Trophoblast cell (in vitro differentiated cells and primary cell): ENCODE data around the gene ANKRD16.

Experiments used
- DNase-seq, 2 donors: peaks; one replicate each; pipeline ENCODE4 v3.0.0-alpha.2; 2016
- H2AFZ ChIP-seq: 2 replicates; pipeline ENCODE4 v1.6.1; 2013; ENCODE audit warnings: low read length, moderate library complexity, mild to moderate bottlenecking; ENCODE audit not compliant: insufficient read depth, poor library complexity
- H2AK5ac ChIP-seq: 2 replicates; pipeline ENCODE4 v1.6.1; 2013; ENCODE audit warnings: mild to moderate bottlenecking, low read length
- H2BK120ac ChIP-seq: 2 replicates; pipeline ENCODE4 v1.6.1; 2013; ENCODE audit warnings: low read length, mild to moderate bottlenecking, moderate library complexity; ENCODE audit not compliant: insufficient read depth, poor library complexity
- H2BK12ac ChIP-seq: 2 replicates; pipeline ENCODE4 v1.6.1; 2013; ENCODE audit warnings: mild to moderate bottlenecking, low read length, moderate library complexity
- H2BK5ac ChIP-seq: 2 replicates; pipeline ENCODE4 v1.6.1; 2013; ENCODE audit warnings: low read length, low read depth, moderate library complexity, mild to moderate bottlenecking; ENCODE audit not compliant: poor library complexity
- H3K14ac ChIP-seq: 2 replicates; pipeline ENCODE4 v1.6.1; 2013; ENCODE audit warnings: mild to moderate bottlenecking, low read length
- H3K18ac ChIP-seq: 2 replicates; pipeline ENCODE4 v1.6.1; 2013; ENCODE audit warnings: mild to moderate bottlenecking, low read length
- H3K23ac ChIP-seq: 2 replicates; pipeline ENCODE4 v1.6.1; 2013; ENCODE audit warnings: low read length
- H3K27ac ChIP-seq: 2 replicates; pipeline ENCODE4 v1.5.1; 2013; ENCODE audit warnings: low read depth, mild to moderate bottlenecking, inconsistent platforms, low read length, moderate library complexity
- H3K27me3 ChIP-seq: 2 replicates; pipeline ENCODE4 v1.6.1; 2013; ENCODE audit warnings: inconsistent platforms, mild to moderate bottlenecking, low read length, moderate library complexity; ENCODE audit not compliant: insufficient read depth
- H3K36me3 ChIP-seq, 2 experiments: 1 replicate in 1 of 2; 2 replicates in 1 of 2; pipeline ENCODE4 v1.6.1; 2013; ENCODE audit warnings: low read length in 2 of 2, mild to moderate bottlenecking in 2 of 2, moderate library complexity in 1 of 2; ENCODE audit not compliant: insufficient read depth in 2 of 2, control insufficient read depth in 1 of 2
- H3K4ac ChIP-seq: 2 replicates; pipeline ENCODE4 v1.6.1; 2013; ENCODE audit warnings: low read depth, mild to moderate bottlenecking, low read length, moderate library complexity
- H3K4me1 ChIP-seq, 2 experiments: 1 replicate in 1 of 2; 2 replicates in 1 of 2; pipeline ENCODE4 v1.6.1; 2013; ENCODE audit warnings: low read length in 2 of 2, mild to moderate bottlenecking in 2 of 2, moderate library complexity in 1 of 2; ENCODE audit not compliant: insufficient read depth in 2 of 2, control insufficient read depth in 1 of 2
- H3K4me2 ChIP-seq: 2 replicates; pipeline ENCODE4 v1.6.1; 2013; ENCODE audit warnings: inconsistent platforms, mild to moderate bottlenecking, low read length, moderate library complexity
- H3K4me3 ChIP-seq: 2 replicates; pipeline ENCODE4 v1.5.1; 2013; ENCODE audit warnings: mild to moderate bottlenecking, low read depth, low read length, inconsistent platforms
- H3K79me1 ChIP-seq: one replicate; pipeline ENCODE4 v1.6.1; 2013; ENCODE audit warnings: low read length
- H3K79me2 ChIP-seq: 2 replicates; pipeline ENCODE4 v1.6.1; 2013; ENCODE audit warnings: low read length, mild to moderate bottlenecking; ENCODE audit not compliant: control insufficient read depth, insufficient read depth, poor library complexity
- H3K9ac ChIP-seq: 2 replicates; pipeline ENCODE4 v1.6.1; 2013; ENCODE audit warnings: mild to moderate bottlenecking, low read length
- H3K9me3 ChIP-seq: 2 replicates; pipeline ENCODE4 v1.6.1; 2013; ENCODE audit warnings: low read depth, mild to moderate bottlenecking, control low read depth, inconsistent platforms, low read length; ENCODE audit not compliant: insufficient read depth
- H4K12ac ChIP-seq: 2 replicates; pipeline ENCODE4 v1.6.1; 2013; ENCODE audit warnings: low read depth, mild to moderate bottlenecking, low read length, moderate library complexity
- H4K8ac ChIP-seq: 2 replicates; pipeline ENCODE4 v1.6.1; 2013; ENCODE audit warnings: low read depth, mild to moderate bottlenecking, low read length, moderate library complexity
- H4K91ac ChIP-seq: one replicate; pipeline ENCODE4 v1.6.1; 2013; ENCODE audit warnings: low read depth, mild to moderate bottlenecking, low read length, moderate library complexity
- WGBS: extraction: QIAGEN DNeasy Blood & Tissue Kit; methylation state at CpG from one replicate; pipeline ENCODE4 v1.1.7; 2013; ENCODE audit warnings: missing lambda C conversion rate; ENCODE audit not compliant: insufficient read length, insufficient coverage; ENCODE audit errors: extremely low coverage; 5-methylcytosine and 5-hydroxymethylcytosine counted together

Gene ANKRD16

DNA sequence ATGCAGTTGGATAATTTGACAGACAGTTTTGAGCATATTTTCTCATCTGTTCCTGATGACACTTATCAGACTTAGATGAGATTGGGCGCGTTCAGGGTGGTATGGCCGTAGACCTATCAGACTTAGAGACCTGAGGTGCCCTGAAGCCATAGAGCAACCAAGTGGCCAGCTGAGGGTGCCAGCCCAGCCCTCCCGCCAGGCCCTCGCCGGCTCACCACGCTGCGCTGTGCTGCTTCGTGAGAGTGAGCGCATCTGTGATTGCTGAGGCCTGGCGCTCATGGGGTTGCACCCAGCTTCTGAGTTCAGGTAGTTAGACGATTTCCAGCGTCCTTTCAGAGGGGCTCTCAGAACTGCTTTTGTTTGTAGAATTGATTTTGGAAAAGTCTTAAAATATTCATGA lies 10.6 kb upstream of the ANKRD16 start:
- peaks cover 14% of the 10 kb centered on the region in 2 experiments for H3K36me3 ChIP-seq
- H3K79me2 ChIP-seq, result peaks cover 4% of the 10 kb centered on the region
- H3K4me1 ChIP-seq, result no peaks in the 10 kb centered on the region
- H2AFZ ChIP-seq, result no peak overlapping the region
- no peak overlapping the region for H3K14ac ChIP-seq
- DNase-seq, result no peak
- H3K27me3 ChIP-seq, result no peaks in the 10 kb centered on the region
- no peak overlapping the region for H3K23ac ChIP-seq
- H4K12ac ChIP-seq, result no peak overlapping the region
- no peak overlapping the region for H3K27ac ChIP-seq
- no peak overlapping the region for H4K8ac ChIP-seq
- H3K18ac ChIP-seq, result no peak overlapping the region
- no peak overlapping the region for H2BK5ac ChIP-seq
- no peak overlapping the region for H2BK120ac ChIP-seq
- no peaks in the 10 kb centered on the region for H3K79me1 ChIP-seq
- peaks cover 2% of the 10 kb centered on the region for H3K9me3 ChIP-seq
- no peak overlapping the region for H4K91ac ChIP-seq
- H3K4ac ChIP-seq, result no peak overlapping the region
- no peak overlapping the region for H3K4me2 ChIP-seq
- no peak overlapping the region for H2BK12ac ChIP-seq
- no peak overlapping the region for H2AK5ac ChIP-seq
- H3K4me3 ChIP-seq, result no peak overlapping the region
- whole genome bisulfite sequencing, result no CpG with 5 or more reads among the region's 13 CpGs
- no peak overlapping the region for H3K9ac ChIP-seq

DNA sequence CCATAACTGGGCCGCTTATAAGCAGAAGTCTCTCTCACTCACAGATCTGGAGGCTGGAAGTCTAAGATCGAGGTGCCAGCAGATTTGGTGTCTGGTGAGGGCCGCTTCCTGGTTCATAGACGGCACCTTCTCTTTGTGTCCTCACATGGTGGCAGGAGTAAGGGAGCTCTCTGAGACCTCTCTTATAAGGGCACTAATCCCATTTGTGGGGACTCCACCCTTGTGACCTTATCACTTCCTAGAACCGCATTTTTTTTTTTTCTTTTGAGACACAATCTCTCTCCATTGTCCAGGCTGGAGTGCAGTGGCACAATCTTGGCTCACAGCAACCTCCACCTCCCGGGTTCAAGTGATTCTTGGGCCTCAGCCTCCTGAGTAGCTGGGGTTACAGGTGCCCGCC lies 8.5 kb upstream of the ANKRD16 start:
- H2BK5ac ChIP-seq, result no peak overlapping the region

DNA sequence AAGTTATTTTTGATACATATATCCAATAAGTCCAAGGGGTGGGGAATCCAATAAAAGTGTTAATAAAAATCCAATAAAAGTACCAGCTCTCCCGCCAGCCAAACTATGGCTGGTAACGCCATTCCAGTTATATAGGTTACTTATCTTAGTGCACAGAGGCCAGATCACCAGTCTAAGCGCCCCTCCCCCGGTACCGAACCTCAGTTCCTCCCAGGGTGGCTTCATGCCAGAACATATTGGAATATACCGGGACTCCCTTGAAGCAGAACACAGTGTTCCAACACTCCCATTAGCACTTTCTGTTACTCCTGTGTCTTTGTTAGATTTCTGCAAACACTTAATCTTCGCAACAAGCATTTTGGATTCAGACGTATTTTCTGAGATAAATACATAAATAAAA lies 7.8 kb upstream of the ANKRD16 start:
- Histone ChIP-seq H4K12ac (no peak overlapping the region), H4K91ac (no peak overlapping the region), H3K9me3 (peaks cover 2% of the 10 kb centered on the region), H3K18ac (no peak overlapping the region), H3K36me3 (peaks cover 20 to 24% of the 10 kb centered on the region in 2 experiments), H3K27ac (no peak overlapping the region), H3K79me2 (peaks cover 4% of the 10 kb centered on the region), H2BK12ac (no peak overlapping the region), H2BK5ac (no peak overlapping the region), H3K4me1 (no peaks in the 10 kb centered on the region), H2AK5ac (no peak overlapping the region), H3K23ac (no peak overlapping the region), H3K9ac (no peak overlapping the region), H2BK120ac (no peak overlapping the region), H3K14ac (no peak overlapping the region), H3K4me3 (no peak overlapping the region), H3K79me1 (no peaks in the 10 kb centered on the region), H3K4me2 (no peak overlapping the region), H3K4ac (no peak overlapping the region), H4K8ac (no peak overlapping the region), H2AFZ (no peak overlapping the region), H3K27me3 (no peaks in the 10 kb centered on the region)
- no CpG with 5 or more reads among the region's 8 CpGs for WGBS
- DNase-seq, result no peak

More for the DNA sequence above, 8.5 kb upstream of the ANKRD16 start:
- Histone ChIP-seq H3K14ac (no peak overlapping the region), H3K4me1 (no peaks in the 10 kb centered on the region), H3K79me1 (no peaks in the 10 kb centered on the region), H4K12ac (no peak overlapping the region), H2BK12ac (no peak overlapping the region), H4K91ac (no peak overlapping the region), H3K36me3 (peaks cover 20 to 24% of the 10 kb centered on the region in 2 experiments), H3K27ac (no peak overlapping the region), H3K23ac (no peak overlapping the region), H4K8ac (no peak overlapping the region), H2AFZ (no peak overlapping the region), H3K4me2 (no peak overlapping the region), H3K9me3 (peaks cover 2% of the 10 kb centered on the region), H3K18ac (peak overlapping the region; percentile 34), H2BK120ac (no peak overlapping the region), H3K4ac (no peak overlapping the region), H3K9ac (no peak overlapping the region), H3K4me3 (no peak overlapping the region), H3K79me2 (peaks cover 4% of the 10 kb centered on the region), H3K27me3 (no peaks in the 10 kb centered on the region), H2AK5ac (no peak overlapping the region)
- DNase-seq, result no peak
- WGBS, result no CpG with 5 or more reads among the region's 7 CpGs

DNA sequence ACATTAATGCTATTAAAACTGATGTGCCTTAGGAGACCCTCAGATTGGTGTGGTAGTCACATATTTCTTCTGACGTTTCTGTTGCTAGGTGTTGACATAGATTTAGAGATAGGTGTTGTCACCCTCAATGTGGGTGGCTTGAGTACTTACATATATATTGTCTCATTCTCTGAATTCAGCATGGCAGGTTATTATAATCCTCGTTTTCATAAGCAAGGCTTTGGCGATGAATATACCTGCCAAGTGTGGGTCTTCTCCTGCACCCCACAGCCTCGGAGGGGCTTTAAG lies 7.3 kb upstream of the ANKRD16 start:
- no peak overlapping the region for H3K18ac ChIP-seq
- no peak overlapping the region for H3K9ac ChIP-seq
- H3K4ac ChIP-seq, result no peak overlapping the region
- H3K4me1 ChIP-seq, result no peaks in the 10 kb centered on the region
- H2AK5ac ChIP-seq, result no peak overlapping the region
- H2BK120ac ChIP-seq, result no peak overlapping the region
- H2AFZ ChIP-seq, result no peak overlapping the region
- no peak overlapping the region for H4K8ac ChIP-seq
- no peaks in the 10 kb centered on the region for H3K79me1 ChIP-seq
- H3K4me2 ChIP-seq, result no peak overlapping the region
- H3K4me3 ChIP-seq, result no peak overlapping the region
- DNase-seq, result peak; percentile 7 to 75
- H4K91ac ChIP-seq, result no peak overlapping the region
- no peak overlapping the region for H3K14ac ChIP-seq
- H2BK5ac ChIP-seq, result no peak overlapping the region
- H3K27me3 ChIP-seq, result no peaks in the 10 kb centered on the region
- H3K23ac ChIP-seq, result no peak overlapping the region
- H3K36me3 ChIP-seq, result peaks cover 21 to 24% of the 10 kb centered on the region in 2 experiments
- no peak overlapping the region for H3K27ac ChIP-seq
- H2BK12ac ChIP-seq, result no peak overlapping the region
- peaks cover 5% of the 10 kb centered on the region for H3K79me2 ChIP-seq
- peaks cover 2% of the 10 kb centered on the region for H3K9me3 ChIP-seq
- WGBS, result no CpG with 5 or more reads among the region's 4 CpGs
- H4K12ac ChIP-seq, result no peak overlapping the region
